Gastrocnemius medialis (tissue), 4 donors: Measurements from ENCODE around the gene RNF144A.

Experiments used
- POLR2A ChIP-seq, 2 donors: fragments of 450-650 bp; IDR thresholded peaks; one replicate each; pipeline ENCODE4 v1.6.1; 2017; ENCODE audit warnings: antibody characterized with exemption in 2 of 2, mild to moderate bottlenecking in 2 of 2, moderate library complexity in 2 of 2
- TF ChIP-seq, protein P1 (sequence below), 5 experiments: fragments of 450-650 bp in 3 of 5; fragments of 200-600 bp in 2 of 5; sonication (generic) in 2 of 5; IDR thresholded peaks in 4 of 5; conservative IDR thresholded peaks in 1 of 5; 1 replicate in 4 of 5; 2 replicates in 1 of 5; pipeline ENCODE4 v1.5.1; 2016 to 2019; ENCODE audit warnings: antibody characterized with exemption in 5 of 5, mild to moderate bottlenecking in 3 of 5, moderate library complexity in 3 of 5

DNA sequence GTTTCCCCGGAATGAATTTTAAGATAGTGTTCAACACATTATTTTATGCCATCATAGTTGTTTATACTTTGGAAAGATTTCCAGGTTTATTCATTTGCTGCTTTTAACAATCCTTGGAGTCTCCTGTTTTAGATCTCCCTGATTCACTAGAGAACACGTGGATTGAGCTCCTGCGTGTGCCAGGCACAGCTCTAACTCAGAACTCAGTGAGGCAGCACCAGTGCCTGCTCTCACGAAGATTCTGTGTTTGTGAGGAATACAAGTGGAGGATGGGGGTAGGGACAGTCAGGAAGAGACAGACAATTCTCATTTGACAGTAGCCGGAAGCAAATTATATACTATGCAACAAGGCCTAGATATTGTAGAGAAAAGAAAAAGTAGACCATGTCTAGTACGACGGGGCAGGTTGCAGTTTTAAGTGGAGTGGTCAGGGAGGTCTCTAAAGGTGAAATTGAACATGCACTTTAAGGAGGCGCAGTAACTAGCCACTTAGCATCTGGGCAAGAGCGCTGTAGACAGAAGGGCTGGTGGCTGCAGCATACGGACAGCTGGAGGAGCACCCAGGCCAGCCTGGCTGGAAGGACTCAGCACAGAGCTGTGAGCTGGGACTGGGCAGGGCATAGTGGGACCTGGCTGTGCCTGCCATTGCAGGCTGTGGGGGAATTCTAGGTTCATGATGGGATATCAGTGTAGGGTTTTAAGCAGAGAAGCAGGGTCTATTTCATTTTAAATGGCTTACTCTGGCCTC is 24.3 kb downstream of the RNF144A start:
- TF ChIP-seq, protein P1, sequence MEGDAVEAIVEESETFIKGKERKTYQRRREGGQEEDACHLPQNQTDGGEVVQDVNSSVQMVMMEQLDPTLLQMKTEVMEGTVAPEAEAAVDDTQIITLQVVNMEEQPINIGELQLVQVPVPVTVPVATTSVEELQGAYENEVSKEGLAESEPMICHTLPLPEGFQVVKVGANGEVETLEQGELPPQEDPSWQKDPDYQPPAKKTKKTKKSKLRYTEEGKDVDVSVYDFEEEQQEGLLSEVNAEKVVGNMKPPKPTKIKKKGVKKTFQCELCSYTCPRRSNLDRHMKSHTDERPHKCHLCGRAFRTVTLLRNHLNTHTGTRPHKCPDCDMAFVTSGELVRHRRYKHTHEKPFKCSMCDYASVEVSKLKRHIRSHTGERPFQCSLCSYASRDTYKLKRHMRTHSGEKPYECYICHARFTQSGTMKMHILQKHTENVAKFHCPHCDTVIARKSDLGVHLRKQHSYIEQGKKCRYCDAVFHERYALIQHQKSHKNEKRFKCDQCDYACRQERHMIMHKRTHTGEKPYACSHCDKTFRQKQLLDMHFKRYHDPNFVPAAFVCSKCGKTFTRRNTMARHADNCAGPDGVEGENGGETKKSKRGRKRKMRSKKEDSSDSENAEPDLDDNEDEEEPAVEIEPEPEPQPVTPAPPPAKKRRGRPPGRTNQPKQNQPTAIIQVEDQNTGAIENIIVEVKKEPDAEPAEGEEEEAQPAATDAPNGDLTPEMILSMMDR (IDR thresholded peaks at IDR 0.05 in 4 of 5, conservative IDR thresholded peaks at IDR 0.05 in 1 of 5), result no peak
- TF ChIP-seq POLR2A (IDR thresholded peaks at IDR 0.05), result no peak
